Body of pancreas (tissue), 4 donors: ENCODE data around the gene SLCO3A1.

Experiments
- POLR2A ChIP-seq, 3 donors: fragments of 450-650 bp; IDR thresholded peaks; one replicate each; pipeline ENCODE4 v1.6.1; 2016; ENCODE audit warnings: antibody characterized with exemption in 3 of 3, mild to moderate bottlenecking in 2 of 3
- TF ChIP-seq, protein P1 (sequence below), 7 experiments: fragments of 450-650 bp in 4 of 7; fragments of 200-600 bp in 3 of 7; sonication (generic) in 3 of 7; IDR thresholded peaks; one replicate each; pipeline ENCODE4 v1.5.1; 2016 to 2019; ENCODE audit warnings: antibody characterized with exemption in 7 of 7

- TF ChIP-seq, protein P1, sequence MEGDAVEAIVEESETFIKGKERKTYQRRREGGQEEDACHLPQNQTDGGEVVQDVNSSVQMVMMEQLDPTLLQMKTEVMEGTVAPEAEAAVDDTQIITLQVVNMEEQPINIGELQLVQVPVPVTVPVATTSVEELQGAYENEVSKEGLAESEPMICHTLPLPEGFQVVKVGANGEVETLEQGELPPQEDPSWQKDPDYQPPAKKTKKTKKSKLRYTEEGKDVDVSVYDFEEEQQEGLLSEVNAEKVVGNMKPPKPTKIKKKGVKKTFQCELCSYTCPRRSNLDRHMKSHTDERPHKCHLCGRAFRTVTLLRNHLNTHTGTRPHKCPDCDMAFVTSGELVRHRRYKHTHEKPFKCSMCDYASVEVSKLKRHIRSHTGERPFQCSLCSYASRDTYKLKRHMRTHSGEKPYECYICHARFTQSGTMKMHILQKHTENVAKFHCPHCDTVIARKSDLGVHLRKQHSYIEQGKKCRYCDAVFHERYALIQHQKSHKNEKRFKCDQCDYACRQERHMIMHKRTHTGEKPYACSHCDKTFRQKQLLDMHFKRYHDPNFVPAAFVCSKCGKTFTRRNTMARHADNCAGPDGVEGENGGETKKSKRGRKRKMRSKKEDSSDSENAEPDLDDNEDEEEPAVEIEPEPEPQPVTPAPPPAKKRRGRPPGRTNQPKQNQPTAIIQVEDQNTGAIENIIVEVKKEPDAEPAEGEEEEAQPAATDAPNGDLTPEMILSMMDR (IDR thresholded peaks at IDR 0.05): no peak
- TF ChIP-seq POLR2A (IDR thresholded peaks at IDR 0.05): no peak
Observed at GRCh38 chr15:91966194-91966552, 112.7 kb downstream of the SLCO3A1 start.
